ENCODE results near the gene NPIPB6.

Gene NPIPB6

GRCh38 chr16:28312327-28312726 is 51.0 kb downstream of the NPIPB6 start:
- Histone ChIP-seq H4K20me1 (ENCODE audit: insufficient read depth, low read length) (no peaks in the 10 kb centered on the region), H3K36me3 (replicated peaks; ENCODE audit: insufficient read depth, low read length) (no peaks in the 10 kb centered on the region), H3K79me2 (ENCODE audit: low read length) (no peaks in the 10 kb centered on the region), H3K4me3 (ENCODE audit: low read length) (no peak overlapping the region), H3K9me2 (replicated peaks; ENCODE audit: insufficient read depth, low read length) (no peaks in the 10 kb centered on the region), H3K4me2 (ENCODE audit: low read depth, low read length) (no peak overlapping the region), H3F3A (ENCODE audit: insufficient read depth, low read length) (no peaks in the 10 kb centered on the region), H2AFZ (ENCODE audit: low read length) (no peak overlapping the region), H3K9me3 (replicated peaks; ENCODE audit: insufficient read depth, low read length) (no peaks in the 10 kb centered on the region), H3K9ac (ENCODE audit: low read length) (no peak overlapping the region), H3K27ac (ENCODE audit: low read length) (no peak overlapping the region), H3K27me3 (replicated peaks; ENCODE audit: insufficient read depth, low read length) (peaks cover 66% of the 10 kb centered on the region), H3K4me1 (ENCODE audit: low read length) (no peaks in the 10 kb centered on the region)
- DNase-seq, result no peak
- TF ChIP-seq EZH2 (optimal IDR thresholded peaks at IDR 0.05; ENCODE audit: low read depth, low read length) (no peak), CTCF (IDR thresholded peaks at IDR 0.05; ENCODE audit: low read length) (no peak), EZH2phosphoT487 (IDR thresholded peaks at IDR 0.05; ENCODE audit: low read length) (no peak)

- no peaks in the 10 kb centered on the region for H4K20me1 ChIP-seq (ENCODE audit: insufficient read depth, low read length)
- no peaks in the 10 kb centered on the region for H3K79me2 ChIP-seq (ENCODE audit: low read length)
Measured at GRCh38 chr16:28311913-28312312, 51.4 kb downstream of the NPIPB6 start.

GRCh38 chr16:28311413-28311812 is 51.9 kb downstream of the NPIPB6 start:
- H3K79me2 ChIP-seq (ENCODE audit: low read length), result no peaks in the 10 kb centered on the region
- no peaks in the 10 kb centered on the region for H3K4me1 ChIP-seq (ENCODE audit: low read length)
- H4K20me1 ChIP-seq (ENCODE audit: insufficient read depth, low read length), result no peaks in the 10 kb centered on the region
- H3K27me3 ChIP-seq (replicated peaks; ENCODE audit: insufficient read depth, low read length), result peaks cover 75% of the 10 kb centered on the region
- H3K27ac ChIP-seq (ENCODE audit: low read length), result no peak overlapping the region
- no peaks in the 10 kb centered on the region for H3F3A ChIP-seq (ENCODE audit: insufficient read depth, low read length)
- no peak overlapping the region for H2AFZ ChIP-seq (ENCODE audit: low read length)
- no peaks in the 10 kb centered on the region for H3K9me3 ChIP-seq (replicated peaks; ENCODE audit: insufficient read depth, low read length)
- H3K36me3 ChIP-seq (replicated peaks; ENCODE audit: insufficient read depth, low read length), result no peaks in the 10 kb centered on the region
- H3K4me3 ChIP-seq (ENCODE audit: low read length), result no peak overlapping the region
- H3K4me2 ChIP-seq (ENCODE audit: low read depth, low read length), result no peak overlapping the region
- TF ChIP-seq EZH2 (optimal IDR thresholded peaks at IDR 0.05; ENCODE audit: low read depth, low read length) (no peak), EZH2phosphoT487 (IDR thresholded peaks at IDR 0.05; ENCODE audit: low read length) (no peak), CTCF (IDR thresholded peaks at IDR 0.05; ENCODE audit: low read length) (no peak)
- DNase-seq, result no peak
- no peak overlapping the region for H3K9ac ChIP-seq (ENCODE audit: low read length)
- H3K9me2 ChIP-seq (replicated peaks; ENCODE audit: insufficient read depth, low read length), result no peaks in the 10 kb centered on the region

More at GRCh38 chr16:28311913-28312312, 51.4 kb downstream of the NPIPB6 start:
- H3K27me3 ChIP-seq (replicated peaks; ENCODE audit: insufficient read depth, low read length), result peaks cover 70% of the 10 kb centered on the region
- H3K9me3 ChIP-seq (replicated peaks; ENCODE audit: insufficient read depth, low read length), result no peaks in the 10 kb centered on the region
- no peaks in the 10 kb centered on the region for H3K36me3 ChIP-seq (replicated peaks; ENCODE audit: insufficient read depth, low read length)
- H3K9me2 ChIP-seq (replicated peaks; ENCODE audit: insufficient read depth, low read length), result no peaks in the 10 kb centered on the region
- no peaks in the 10 kb centered on the region for H3F3A ChIP-seq (ENCODE audit: insufficient read depth, low read length)
- DNase-seq, result no peak
- H3K4me1 ChIP-seq (ENCODE audit: low read length), result no peaks in the 10 kb centered on the region
- H3K4me3 ChIP-seq (ENCODE audit: low read length), result no peak overlapping the region
- no peak overlapping the region for H3K27ac ChIP-seq (ENCODE audit: low read length)
- no peak overlapping the region for H2AFZ ChIP-seq (ENCODE audit: low read length)
- H3K4me2 ChIP-seq (ENCODE audit: low read depth, low read length), result no peak overlapping the region
- no peak for TF ChIP-seq EZH2phosphoT487 (IDR thresholded peaks at IDR 0.05; ENCODE audit: low read length)
- no peak for TF ChIP-seq EZH2 (optimal IDR thresholded peaks at IDR 0.05; ENCODE audit: low read depth, low read length)
- TF ChIP-seq CTCF (IDR thresholded peaks at IDR 0.05; ENCODE audit: low read length), result no peak
- H3K9ac ChIP-seq (ENCODE audit: low read length), result no peak overlapping the region
